Erythroblast (primary cell): Measurements from ENCODE around the gene HOXC10.

Source experiments
- GATA1 ChIP-seq: IDR thresholded peaks from 2 replicates; pipeline ENCODE4 v1.6.1; 2011; ENCODE audit warnings: low read depth, mild to moderate bottlenecking, control low read depth, low read length, moderate library complexity
- POLR2A ChIP-seq: IDR thresholded peaks from 2 replicates; pipeline ENCODE4 v1.6.1; 2011; ENCODE audit warnings: mild to moderate bottlenecking, low read length

DNA sequence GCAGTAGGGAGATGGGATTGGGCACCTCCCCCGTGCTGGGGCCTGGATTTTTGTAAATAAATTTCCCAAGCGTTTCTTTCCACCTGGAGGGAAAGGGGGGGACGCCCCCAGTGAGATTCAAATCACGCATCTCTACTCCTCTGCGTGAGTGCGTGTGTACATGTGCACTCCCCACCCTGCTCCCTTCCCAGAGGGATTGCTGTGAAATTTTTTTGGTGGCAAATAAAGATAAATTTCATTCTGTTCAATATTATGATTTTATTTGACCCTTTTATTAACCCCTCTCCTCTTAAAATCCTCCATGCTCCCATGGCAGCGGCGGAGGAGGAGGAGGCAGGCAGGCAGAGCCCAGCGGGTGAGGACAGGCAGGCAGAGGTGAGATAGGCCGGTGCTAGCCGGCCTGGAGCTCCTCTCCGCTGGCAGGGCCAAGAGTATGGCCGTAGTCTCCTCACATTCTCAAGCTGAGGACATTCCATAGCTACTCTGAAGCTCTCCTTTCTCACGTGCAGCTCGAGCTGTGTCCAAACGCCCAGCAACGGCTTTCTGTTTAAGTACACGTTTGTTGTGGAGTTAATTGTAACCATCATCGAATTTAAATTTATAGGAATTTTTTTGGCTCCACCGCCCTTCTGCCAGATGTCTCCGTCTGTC lies 8.6 kb upstream of the HOXC10 start:
- TF ChIP-seq POLR2A, result no peak
- TF ChIP-seq GATA1, result no peak
